MG63 (cell line): ENCODE measurements around the gene ZNF793. TPM values are rescaled to one million over a fixed set of nuclear protein-coding genes. Genes with fewer than 3 reads are reported as not detected.

Experiments
- DNase-seq: peaks from one replicate; pipeline ENCODE4 v3.0.0-alpha.2; 2020
- H3K27me3 ChIP-seq: fragments of 250-450 bp; sonication (Bioruptor Pico); 2 replicates; pipeline ENCODE4 v1.5.1; 2020; ENCODE audit warnings: mild to moderate bottlenecking, moderate library complexity
- H3K36me3 ChIP-seq: fragments of 250-450 bp; sonication (Bioruptor Pico); 2 replicates; pipeline ENCODE4 v1.5.1; 2020; ENCODE audit warnings: mild to moderate bottlenecking, moderate library complexity
- H3K4me3 ChIP-seq: fragments of 250-450 bp; sonication (Bioruptor Pico); 2 replicates; pipeline ENCODE4 v1.5.1; 2020; ENCODE audit warnings: mild to moderate bottlenecking, moderate library complexity
- H3K9me3 ChIP-seq: fragments of 250-450 bp; sonication (Bioruptor Pico); 2 replicates; pipeline ENCODE4 v1.5.1; 2020; ENCODE audit warnings: mild to moderate bottlenecking, moderate library complexity
- total RNA-seq: library from RNA; depleted of rRNA; stranded (reverse); fragments of >200 nt; shearing (Covaris generic); gene quantifications from 2 replicates; pipeline ENCODE4 v1.2.3, GENCODE V29; 2014; ENCODE audit warnings: low replicate concordance; rRNA removed

Gene ZNF793
- not detected in 2 replicates for total RNA-seq

GRCh38 chr19:37506387-37507166, at the start of gene ZNF793:
Gene ZNF793 (plus strand): TSS chr19:37506939. CDS start chr19:37523440, 16,501 bp downstream.
- Histone ChIP-seq H3K4me3 (no peak within 1 kb of the TSS), H3K27me3 (no peaks in the 10 kb centered on the region), H3K9me3 (peaks cover 19% of the 10 kb centered on the region), H3K36me3 (no peaks in the 10 kb centered on the region)
- DNase-seq: no peak

DNA sequence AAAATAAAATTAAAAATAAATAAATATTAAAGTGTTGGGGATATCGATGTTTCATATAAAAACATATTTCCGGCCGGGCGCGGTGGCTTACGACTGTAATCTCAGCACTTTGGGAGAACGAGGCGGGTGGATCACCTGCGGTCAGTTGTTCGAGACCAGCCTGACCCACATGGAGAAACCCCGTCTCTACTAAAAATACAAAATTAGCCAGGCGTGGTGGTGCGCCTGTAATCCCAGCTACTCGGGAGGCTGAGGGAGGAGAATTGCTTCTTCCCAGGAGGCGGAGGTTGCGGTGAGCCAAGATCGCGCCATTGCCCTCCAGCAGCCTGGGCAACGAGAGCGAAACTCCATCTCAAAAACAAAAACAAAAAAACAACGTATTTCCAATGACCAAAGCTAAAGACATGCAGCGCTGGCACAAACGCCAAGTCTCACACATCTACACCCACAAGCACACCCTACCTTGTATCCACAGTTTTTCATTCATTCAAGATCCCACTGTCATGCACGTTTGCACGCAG, 40.4 kb upstream of the ZNF793 start:
- Histone ChIP-seq H3K4me3 (peak overlapping the region; percentile 56), H3K36me3 (no peaks in the 10 kb centered on the region; the same call in 1 of the 2 replicates), H3K27me3 (no peaks in the 10 kb centered on the region), H3K9me3 (peaks cover 42% of the 10 kb centered on the region)
- DNase-seq: peak; percentile 12

DNA sequence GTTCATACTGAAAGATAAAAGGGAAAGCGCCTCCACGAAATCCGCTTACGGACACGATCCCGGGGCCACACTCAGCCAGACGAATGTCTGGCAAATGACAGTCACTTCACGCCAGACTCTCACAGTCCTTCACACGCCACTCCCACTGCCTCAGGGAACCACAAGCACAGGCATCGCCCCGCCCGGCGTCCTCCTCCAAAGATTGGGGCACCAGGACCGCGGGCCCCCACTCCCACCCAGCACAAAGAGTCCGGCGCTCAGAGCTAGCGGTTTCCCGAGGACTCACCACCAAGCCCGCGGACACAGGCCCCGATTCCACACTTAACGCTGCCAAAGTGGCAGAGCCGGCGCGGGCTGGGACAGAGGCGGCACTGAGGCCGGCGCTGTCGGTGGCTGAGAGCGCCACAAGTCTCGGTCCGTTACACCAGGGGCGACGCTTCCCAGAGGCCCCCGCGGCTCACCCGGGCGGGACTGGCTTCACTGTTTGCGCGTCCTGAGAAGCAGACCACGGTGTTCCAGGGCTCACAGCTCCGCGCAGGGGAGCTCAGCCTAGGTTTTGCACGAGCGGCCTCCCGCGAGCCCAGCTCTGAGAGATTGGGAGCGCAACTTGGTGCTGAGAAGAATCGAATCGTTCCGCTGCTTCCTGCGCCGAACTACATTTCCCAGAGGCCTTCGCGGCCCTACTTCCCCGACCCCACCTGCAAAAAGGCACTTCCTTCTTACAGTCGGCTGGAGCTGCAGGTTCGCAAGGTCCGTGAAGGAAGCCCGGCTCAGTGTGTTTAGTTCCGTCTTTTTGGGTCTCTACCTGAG, 39.7 kb upstream of the ZNF793 start, which contains the start of gene ZNF569:
Gene ZNF569, minus strand, starts transcription at position 647 of the 810 bp plus-strand sequence. CDS start 22,523 bp downstream, outside the sequence.
- H3K27me3 ChIP-seq: no peaks in the 10 kb centered on the region
- peak; percentile 79 for DNase-seq
- H3K4me3 ChIP-seq: peak within 1 kb of the TSS; percentile 56
- H3K36me3 ChIP-seq: no peaks in the 10 kb centered on the region; the same call in 1 of the 2 replicates
- peaks cover 42% of the 10 kb centered on the region for H3K9me3 ChIP-seq

GRCh38 chr19:37467608-37468090, 39.1 kb upstream of the ZNF793 start:
- Histone ChIP-seq H3K27me3 (no peaks in the 10 kb centered on the region), H3K4me3 (peak overlapping the region; percentile 56)
- DNase-seq: no peak

GRCh38 chr19:37468961-37469777, 37.6 kb upstream of the ZNF793 start, which contains the start of gene ZNF570:
Gene ZNF570 (plus strand): TSS chr19:37469356. CDS start chr19:37470355, 999 bp downstream.
- Histone ChIP-seq H3K27me3 (no peaks in the 10 kb centered on the region), H3K36me3 (no peaks in the 10 kb centered on the region; the same call in 1 of the 2 replicates), H3K9me3 (peaks cover 42% of the 10 kb centered on the region), H3K4me3 (peak within 1 kb of the TSS; percentile 13; the same call in 1 of the 2 replicates)
- DNase-seq: no peak

More at GRCh38 chr19:37467608-37468090, 39.1 kb upstream of the ZNF793 start:
- peaks cover 42% of the 10 kb centered on the region for H3K9me3 ChIP-seq
- no peaks in the 10 kb centered on the region; the same call in 1 of the 2 replicates for H3K36me3 ChIP-seq

DNA sequence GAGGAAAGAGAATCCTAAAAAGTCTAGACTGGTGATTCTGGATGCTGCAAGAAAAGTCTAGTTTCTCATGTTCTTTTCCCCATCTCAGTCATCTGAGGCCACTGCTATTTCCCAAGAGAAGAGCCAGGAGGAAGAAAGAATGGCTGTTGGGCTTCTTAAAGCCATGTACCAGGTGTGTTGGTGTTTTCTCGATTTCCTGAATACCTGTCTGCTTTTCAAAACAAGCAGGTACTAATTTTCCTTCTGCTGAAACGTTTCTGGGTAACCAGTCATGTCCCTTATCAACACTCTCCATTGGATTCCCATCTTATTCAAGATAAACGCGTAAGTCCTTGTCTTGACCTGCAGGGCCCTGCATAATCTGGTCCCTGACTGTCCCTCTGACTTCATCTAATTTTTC, 36.5 kb upstream of the ZNF793 start:
- Histone ChIP-seq H3K36me3 (no peaks in the 10 kb centered on the region), H3K9me3 (peaks cover 36% of the 10 kb centered on the region), H3K4me3 (no peak overlapping the region), H3K27me3 (no peaks in the 10 kb centered on the region)
- DNase-seq: no peak

- peaks cover 21% of the 10 kb centered on the region for H3K9me3 ChIP-seq
- H3K27me3 ChIP-seq: no peaks in the 10 kb centered on the region
- H3K36me3 ChIP-seq: no peaks in the 10 kb centered on the region
- DNase-seq: no peak
- no peak overlapping the region for H3K4me3 ChIP-seq
These were observed 34.6 kb upstream of the ZNF793 start for GRCh38 chr19:37472165-37472564.

DNA sequence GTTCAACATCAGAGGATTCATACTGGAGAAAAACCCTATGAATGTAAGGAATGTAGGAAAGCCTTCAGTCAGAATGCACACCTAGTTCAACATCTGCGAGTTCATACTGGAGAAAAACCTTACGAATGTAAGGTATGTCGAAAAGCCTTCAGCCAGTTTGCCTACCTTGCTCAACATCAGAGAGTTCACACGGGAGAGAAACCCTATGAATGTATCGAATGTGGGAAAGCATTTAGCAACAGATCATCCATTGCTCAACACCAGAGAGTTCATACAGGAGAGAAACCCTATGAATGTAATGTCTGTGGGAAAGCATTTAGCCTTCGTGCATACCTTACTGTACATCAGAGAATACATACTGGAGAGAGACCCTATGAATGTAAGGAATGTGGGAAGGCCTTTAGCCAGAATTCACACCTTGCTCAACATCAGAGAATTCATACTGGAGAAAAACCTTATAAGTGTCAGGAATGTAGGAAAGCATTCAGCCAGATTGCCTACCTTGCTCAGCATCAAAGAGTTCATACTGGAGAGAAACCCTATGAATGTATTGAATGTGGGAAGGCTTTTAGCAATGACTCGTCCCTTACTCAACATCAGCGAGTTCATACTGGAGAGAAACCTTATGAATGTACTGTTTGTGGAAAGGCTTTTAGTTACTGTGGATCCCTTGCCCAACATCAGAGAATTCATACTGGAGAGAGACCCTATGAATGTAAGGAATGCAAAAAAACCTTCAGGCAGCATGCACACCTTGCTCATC, 22.2 kb upstream of the ZNF793 start:
- Histone ChIP-seq H3K27me3 (no peaks in the 10 kb centered on the region), H3K4me3 (no peak overlapping the region), H3K36me3 (no peaks in the 10 kb centered on the region), H3K9me3 (peaks cover 38% of the 10 kb centered on the region)
- DNase-seq: no peak

DNA sequence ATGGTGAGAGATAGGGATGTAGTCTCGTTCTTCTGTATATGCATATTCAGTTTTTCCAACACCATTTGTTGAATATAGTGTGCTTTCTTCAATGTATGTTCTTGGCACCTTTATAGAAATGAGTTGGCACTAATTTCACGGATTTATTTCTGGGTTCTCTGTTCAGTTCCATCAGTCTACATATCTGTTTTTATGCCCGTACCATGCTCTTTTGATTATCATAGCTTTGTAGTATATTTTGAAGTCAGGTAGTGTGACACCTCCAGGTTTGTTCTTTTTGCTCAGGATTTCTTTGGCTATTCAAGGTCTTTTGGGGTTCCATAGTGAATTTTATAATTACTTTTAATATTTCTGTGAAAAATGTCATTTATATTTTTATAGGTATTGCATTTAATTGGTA, 14.5 kb upstream of the ZNF793 start:
- Histone ChIP-seq H3K4me3 (no peak overlapping the region), H3K27me3 (no peaks in the 10 kb centered on the region), H3K9me3 (peaks cover 8% of the 10 kb centered on the region), H3K36me3 (no peaks in the 10 kb centered on the region)
- no peak for DNase-seq

DNA sequence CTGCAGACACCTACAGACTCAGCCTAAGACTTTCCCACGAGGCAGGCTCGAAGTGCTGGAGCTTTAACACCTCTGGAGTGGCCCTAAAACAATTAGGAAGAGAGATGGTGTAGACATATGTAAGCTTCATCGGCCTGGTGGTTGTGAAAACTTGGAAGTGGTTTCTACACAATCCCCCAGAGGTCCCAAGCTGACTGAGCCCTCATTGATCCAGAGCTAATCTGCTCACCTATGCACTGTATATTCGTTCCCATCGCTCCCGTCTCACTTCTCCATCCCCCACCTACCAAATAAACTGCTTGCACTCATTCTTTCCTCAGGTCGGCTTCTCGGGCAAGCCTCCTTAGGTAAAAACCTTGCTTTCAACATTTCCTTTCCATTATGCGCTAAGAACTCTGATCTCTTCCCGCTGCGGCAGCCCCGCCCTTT, 767 bp upstream of the ZNF793 start:
- no peaks in the 10 kb centered on the region for H3K36me3 ChIP-seq
- peaks cover 19% of the 10 kb centered on the region for H3K9me3 ChIP-seq
- DNase-seq: no peak
- no peak overlapping the region for H3K4me3 ChIP-seq
- no peaks in the 10 kb centered on the region for H3K27me3 ChIP-seq

- H3K9me3 ChIP-seq: peaks cover 19% of the 10 kb centered on the region
- no peaks in the 10 kb centered on the region for H3K27me3 ChIP-seq
- H3K36me3 ChIP-seq: no peaks in the 10 kb centered on the region
- H3K4me3 ChIP-seq: no peak overlapping the region
- no peak for DNase-seq
These were observed 377 bp downstream of the ZNF793 start for GRCh38 chr19:37507167-37507464.

GRCh38 chr19:37511186-37511585, 4.4 kb downstream of the ZNF793 start:
- no peak for DNase-seq
- Histone ChIP-seq H3K36me3 (no peaks in the 10 kb centered on the region), H3K9me3 (peaks cover 15% of the 10 kb centered on the region), H3K27me3 (no peaks in the 10 kb centered on the region), H3K4me3 (no peak overlapping the region)

DNA sequence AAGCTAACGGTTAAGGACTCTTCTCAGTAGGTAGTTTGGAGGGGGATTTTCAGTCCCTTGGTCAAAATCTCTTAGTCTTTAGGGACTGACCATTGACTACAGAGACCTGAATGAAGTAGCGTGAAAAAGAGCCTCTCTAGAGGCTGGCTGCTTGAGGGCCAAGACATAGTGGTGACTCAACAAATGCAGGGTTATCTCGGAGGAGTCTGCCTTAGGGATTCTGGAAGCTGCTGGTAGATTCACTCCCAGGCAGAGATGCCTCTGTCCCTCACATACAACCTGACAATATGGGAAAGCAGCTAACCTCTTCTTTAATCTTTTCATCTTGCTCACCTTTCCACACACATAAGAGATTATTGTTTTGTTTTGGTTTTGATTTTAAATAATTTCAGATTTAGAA, 5.1 kb downstream of the ZNF793 start:
- H3K9me3 ChIP-seq: peaks cover 10% of the 10 kb centered on the region

DNA sequence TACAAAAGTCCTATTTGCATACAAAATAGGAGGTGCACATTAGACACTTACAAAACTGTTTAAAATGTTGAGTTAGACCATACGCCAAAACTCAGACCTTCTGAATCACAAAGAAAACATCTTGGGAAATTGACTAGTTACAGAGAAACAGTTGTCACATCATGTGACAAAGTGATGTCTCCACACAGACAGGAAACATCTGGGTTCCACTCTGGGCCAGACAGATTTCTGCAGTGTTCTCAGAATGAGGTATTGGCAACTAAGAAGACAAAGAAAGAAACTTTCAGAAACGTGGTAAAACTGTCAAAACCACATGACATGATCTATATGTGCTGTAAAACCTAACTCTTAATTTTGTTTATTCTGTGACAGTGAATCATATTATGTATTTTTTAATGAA, 6.7 kb downstream of the ZNF793 start:
- Histone ChIP-seq H3K36me3 (no peaks in the 10 kb centered on the region), H3K4me3 (no peak overlapping the region), H3K9me3 (peaks cover 6% of the 10 kb centered on the region), H3K27me3 (no peaks in the 10 kb centered on the region)
- DNase-seq: no peak

More for the DNA sequence above, 5.1 kb downstream of the ZNF793 start:
- H3K4me3 ChIP-seq: no peak overlapping the region
- DNase-seq: no peak
- H3K36me3 ChIP-seq: no peaks in the 10 kb centered on the region
- no peaks in the 10 kb centered on the region for H3K27me3 ChIP-seq

DNA sequence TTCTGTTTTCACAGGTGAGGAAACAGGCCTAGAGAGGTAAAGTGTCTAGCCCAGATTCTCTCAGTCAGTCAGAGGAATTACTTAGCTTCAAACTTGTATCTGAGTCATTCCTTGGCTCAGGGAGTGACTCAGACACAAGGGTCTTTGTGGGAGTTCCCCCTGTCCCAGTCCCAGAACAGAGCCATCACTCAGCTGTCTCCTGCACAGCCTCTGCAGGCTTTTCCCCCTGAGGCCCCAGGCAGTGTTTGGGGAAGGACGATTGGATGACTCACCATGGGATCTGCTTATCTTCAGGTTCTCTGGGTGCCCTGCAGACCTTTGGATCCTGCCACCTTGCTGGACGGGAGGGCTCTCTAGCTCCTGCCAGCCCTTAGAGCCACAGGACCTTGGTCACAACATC, 13.2 kb downstream of the ZNF793 start:
- no peak for DNase-seq
- Histone ChIP-seq H3K36me3 (no peaks in the 10 kb centered on the region), H3K9me3 (no peaks in the 10 kb centered on the region; the same call in none of the 2 replicates), H3K27me3 (no peaks in the 10 kb centered on the region), H3K4me3 (no peak overlapping the region)
